ENCODE results near the gene CRYM. TPM values are rescaled to one million over a fixed set of nuclear protein-coding genes. Genes with fewer than 3 reads are reported as not detected.
A peak's percentile ranks its signal among the peaks of the same experiment; 100 is the strongest.
"Not testable (repeated sequence)": the region's sequence is repeated elsewhere in the genome, so short reads cannot be mapped to it uniquely, and the experiment has no call there.

CRYM gene
- polyA plus RNA-seq, 3 donors: not detected

GRCh38 chr16:21301168-21301894, 23.2 kb upstream of the CRYM start:
- H3K27me3 ChIP-seq (ENCODE audit: control insufficient read depth in 2 of 2, insufficient read depth in 2 of 2, low read length in 2 of 2): peaks cover 0 to 3% of the 10 kb centered on the region in 2 donors
- peak overlapping the region; percentile 26 to 64 for H3K27ac ChIP-seq (ENCODE audit: low read depth in 1 of 2, low read length in 2 of 2)
- H2AFZ ChIP-seq (ENCODE audit: insufficient read depth, low read depth, low read length, poor library complexity, severe bottlenecking): peak overlapping the region; percentile 85
- no peaks in the 10 kb centered on the region for H3K9me3 ChIP-seq (replicated peaks in 1 of 2; ENCODE audit: control insufficient read depth in 1 of 2, insufficient read depth in 1 of 2, low read length in 2 of 2)
- no peaks in the 10 kb centered on the region for H3K79me2 ChIP-seq (ENCODE audit: insufficient read depth, low read length)
- H3K4me2 ChIP-seq (replicated peaks; ENCODE audit: extremely low read depth, low read length, poor library complexity, severe bottlenecking): peak overlapping the region; percentile 96
- TF ChIP-seq, protein P1, sequence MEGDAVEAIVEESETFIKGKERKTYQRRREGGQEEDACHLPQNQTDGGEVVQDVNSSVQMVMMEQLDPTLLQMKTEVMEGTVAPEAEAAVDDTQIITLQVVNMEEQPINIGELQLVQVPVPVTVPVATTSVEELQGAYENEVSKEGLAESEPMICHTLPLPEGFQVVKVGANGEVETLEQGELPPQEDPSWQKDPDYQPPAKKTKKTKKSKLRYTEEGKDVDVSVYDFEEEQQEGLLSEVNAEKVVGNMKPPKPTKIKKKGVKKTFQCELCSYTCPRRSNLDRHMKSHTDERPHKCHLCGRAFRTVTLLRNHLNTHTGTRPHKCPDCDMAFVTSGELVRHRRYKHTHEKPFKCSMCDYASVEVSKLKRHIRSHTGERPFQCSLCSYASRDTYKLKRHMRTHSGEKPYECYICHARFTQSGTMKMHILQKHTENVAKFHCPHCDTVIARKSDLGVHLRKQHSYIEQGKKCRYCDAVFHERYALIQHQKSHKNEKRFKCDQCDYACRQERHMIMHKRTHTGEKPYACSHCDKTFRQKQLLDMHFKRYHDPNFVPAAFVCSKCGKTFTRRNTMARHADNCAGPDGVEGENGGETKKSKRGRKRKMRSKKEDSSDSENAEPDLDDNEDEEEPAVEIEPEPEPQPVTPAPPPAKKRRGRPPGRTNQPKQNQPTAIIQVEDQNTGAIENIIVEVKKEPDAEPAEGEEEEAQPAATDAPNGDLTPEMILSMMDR (IDR thresholded peaks at IDR 0.05): no peak
- WGBS (ENCODE audit: insufficient coverage): under 1% methylated on average over 55 of the region's 60 CpGs
- peak overlapping the region; percentile 47 to 80 (median 59) for H3K4me3 ChIP-seq (replicated peaks in 1 of 3; ENCODE audit: low read depth in 2 of 3, low read length in 3 of 3)
- H3K4me1 Mint-ChIP-seq: peaks cover 25% of the 10 kb centered on the region
- H3K9me3 Mint-ChIP-seq: no peaks in the 10 kb centered on the region
- peaks cover 2 to 16% (median 8%) of the 10 kb centered on the region in 3 donors for H3K27me3 Mint-ChIP-seq (ENCODE audit: low read depth in 3 of 3)
- DNase-seq: peak; percentile 17 to 35 (median 34)
- H3K36me3 ChIP-seq (replicated peaks in 1 of 2; ENCODE audit: control insufficient read depth in 1 of 2, insufficient read depth in 2 of 2, low read length in 2 of 2): no peaks in the 10 kb centered on the region
- no peaks in the 10 kb centered on the region for H4K20me1 ChIP-seq (ENCODE audit: insufficient read depth, low read length)
- peak overlapping the region; percentile 63 for H3K9ac ChIP-seq (ENCODE audit: insufficient read depth, low read length, poor library complexity, severe bottlenecking)
- H3K4me3 Mint-ChIP-seq: peak overlapping the region; percentile 92
- intact Hi-C loops (cut with micrococcal nuclease): loop anchor here in 1 of 2 donors (5.0 kb wide), 1 partner anchor 61 kb away; no protein-coding TSS in a partner anchor
- no peaks in the 10 kb centered on the region for H3K36me3 Mint-ChIP-seq
- peak overlapping the region; percentile 65 to 93 (median 85) for H3K27ac Mint-ChIP-seq
- H3K4me1 ChIP-seq (ENCODE audit: control insufficient read depth in 1 of 2, insufficient read depth in 2 of 2, low read length in 2 of 2): peaks cover 19 to 21% of the 10 kb centered on the region in 2 donors

DNA sequence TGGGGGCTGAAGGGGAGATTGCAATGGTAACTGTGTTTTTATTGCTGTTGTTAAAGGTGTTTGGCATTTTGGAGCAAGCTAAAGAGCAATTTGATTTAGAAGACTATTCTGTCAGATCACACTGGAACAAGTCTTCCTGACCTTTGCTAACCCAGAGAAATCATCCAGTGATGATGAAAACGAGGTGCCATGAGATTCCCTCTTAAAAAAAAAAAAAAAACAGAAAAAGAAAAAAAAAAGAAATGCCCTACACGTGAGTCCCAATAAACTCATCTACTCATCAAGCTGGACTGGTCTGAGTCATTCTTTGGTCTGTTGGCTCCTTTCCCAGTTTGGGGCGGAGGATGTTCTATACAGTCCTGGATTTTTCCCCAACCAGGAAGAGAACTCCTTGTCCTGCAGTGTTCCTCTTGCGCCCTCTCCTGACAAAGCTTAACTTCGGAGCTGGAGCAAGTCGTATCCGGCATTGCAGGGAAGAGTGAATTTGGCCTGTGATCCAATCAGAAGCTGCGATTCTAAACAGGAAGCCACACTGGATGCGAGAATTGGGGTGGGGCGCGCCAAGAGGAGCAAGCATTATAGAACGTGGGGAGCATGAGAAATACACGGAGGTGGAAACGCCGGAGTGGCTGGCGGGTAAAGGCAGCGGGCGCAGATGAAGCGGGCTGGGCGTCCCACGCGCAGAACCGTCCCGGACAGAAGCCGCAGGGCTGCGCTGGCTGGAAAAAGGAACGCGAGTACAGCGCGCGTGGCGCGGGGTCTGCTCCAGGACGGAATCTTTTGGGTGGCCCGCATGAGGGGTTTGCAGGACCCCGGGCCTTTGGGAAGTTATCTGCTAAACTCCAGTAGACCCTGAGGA, 22.4 kb upstream of the CRYM start:
- H3K4me3 ChIP-seq (replicated peaks in 1 of 3; ENCODE audit: low read depth in 2 of 3, low read length in 3 of 3): peak overlapping the region; percentile 47 to 80 (median 59)
- WGBS (ENCODE audit: insufficient coverage): under 1% methylated on average over 34 of the region's 36 CpGs
- peaks cover 0 to 4% of the 10 kb centered on the region in 2 donors for H3K27me3 ChIP-seq (ENCODE audit: control insufficient read depth in 2 of 2, insufficient read depth in 2 of 2, low read length in 2 of 2)
- H3K36me3 ChIP-seq (replicated peaks in 1 of 2; ENCODE audit: control insufficient read depth in 1 of 2, insufficient read depth in 2 of 2, low read length in 2 of 2): no peaks in the 10 kb centered on the region
- peak overlapping the region; percentile 26 to 64 for H3K27ac ChIP-seq (ENCODE audit: low read depth in 1 of 2, low read length in 2 of 2)
- Mint-ChIP-seq H3K36me3 (no peaks in the 10 kb centered on the region), H3K27me3 (ENCODE audit: low read depth in 3 of 3) (peaks cover 2 to 18% (median 11%) of the 10 kb centered on the region in 3 donors), H3K4me1 (peaks cover 25% of the 10 kb centered on the region), H3K4me3 (peak overlapping the region; percentile 92), H3K9me3 (no peaks in the 10 kb centered on the region), H3K27ac (peak overlapping the region; percentile 65 to 93 (median 85))
- no peaks in the 10 kb centered on the region for H3K9me3 ChIP-seq (replicated peaks in 1 of 2; ENCODE audit: control insufficient read depth in 1 of 2, insufficient read depth in 1 of 2, low read length in 2 of 2)
- H3K4me2 ChIP-seq (replicated peaks; ENCODE audit: extremely low read depth, low read length, poor library complexity, severe bottlenecking): peak overlapping the region; percentile 96
- peak overlapping the region; percentile 85 for H2AFZ ChIP-seq (ENCODE audit: insufficient read depth, low read depth, low read length, poor library complexity, severe bottlenecking)
- TF ChIP-seq, protein P1 (IDR thresholded peaks at IDR 0.05): peak; percentile 22
- peak; percentile 86 to 98 (median 97) for DNase-seq
- peak overlapping the region; percentile 63 for H3K9ac ChIP-seq (ENCODE audit: insufficient read depth, low read length, poor library complexity, severe bottlenecking)
- intact Hi-C loops (cut with micrococcal nuclease): loop anchor here in 1 of 2 donors (5.0 kb wide), 1 partner anchor 62 kb away; no protein-coding TSS in a partner anchor
- peaks cover 19 to 21% of the 10 kb centered on the region in 2 donors for H3K4me1 ChIP-seq (ENCODE audit: control insufficient read depth in 1 of 2, insufficient read depth in 2 of 2, low read length in 2 of 2)
- H4K20me1 ChIP-seq (ENCODE audit: insufficient read depth, low read length): no peaks in the 10 kb centered on the region
- H3K79me2 ChIP-seq (ENCODE audit: insufficient read depth, low read length): no peaks in the 10 kb centered on the region

- not testable (repeated sequence) for H4K20me1 ChIP-seq (ENCODE audit: insufficient read depth, low read length)
- peaks cover 34 to 70% of the 10 kb centered on the region in 2 donors for H3K27me3 ChIP-seq (ENCODE audit: control insufficient read depth in 2 of 2, insufficient read depth in 2 of 2, low read length in 2 of 2)
Observed at GRCh38 chr16:21289789-21290188, 11.7 kb upstream of the CRYM start.

More at GRCh38 chr16:21289789-21290188, 11.7 kb upstream of the CRYM start:
- H3K36me3 ChIP-seq (replicated peaks in 1 of 2; ENCODE audit: control insufficient read depth in 1 of 2, insufficient read depth in 2 of 2, low read length in 2 of 2); H3K4me1 ChIP-seq (ENCODE audit: control insufficient read depth in 1 of 2, insufficient read depth in 2 of 2, low read length in 2 of 2); DNase-seq; H3K27ac ChIP-seq (ENCODE audit: low read depth in 1 of 2, low read length in 2 of 2); H3K4me3 Mint-ChIP-seq; H3K4me3 ChIP-seq (replicated peaks in 1 of 3; ENCODE audit: low read depth in 2 of 3, low read length in 3 of 3); H3K36me3 Mint-ChIP-seq; H3K4me2 ChIP-seq (replicated peaks; ENCODE audit: extremely low read depth, low read length, poor library complexity, severe bottlenecking); H2AFZ ChIP-seq (ENCODE audit: insufficient read depth, low read depth, low read length, poor library complexity, severe bottlenecking); H3K9ac ChIP-seq (ENCODE audit: insufficient read depth, low read length, poor library complexity, severe bottlenecking); H3K4me1 Mint-ChIP-seq; H3K27ac Mint-ChIP-seq; H3K79me2 ChIP-seq (ENCODE audit: insufficient read depth, low read length): not testable (repeated sequence)
- intact Hi-C loops (cut with micrococcal nuclease): loop anchor here in 1 of 2 donors (10.0 kb wide), 1 partner anchor 265 kb away; no protein-coding TSS in a partner anchor
- Mint-ChIP-seq H3K9me3 (peaks cover 7 to 20% (median 14%) of the 10 kb centered on the region in 7 donors), H3K27me3 (ENCODE audit: low read depth in 3 of 3) (peaks cover 32 to 61% (median 32%) of the 10 kb centered on the region in 3 donors)
- peaks cover 10 to 15% of the 10 kb centered on the region in 2 donors for H3K9me3 ChIP-seq (replicated peaks in 1 of 2; ENCODE audit: control insufficient read depth in 1 of 2, insufficient read depth in 1 of 2, low read length in 2 of 2)
- 100% methylated on average over 2 of the region's 3 CpGs for WGBS (ENCODE audit: insufficient coverage)
